Measurements from ENCODE around the gene ST6GALNAC1.

Gene ST6GALNAC1

DNA sequence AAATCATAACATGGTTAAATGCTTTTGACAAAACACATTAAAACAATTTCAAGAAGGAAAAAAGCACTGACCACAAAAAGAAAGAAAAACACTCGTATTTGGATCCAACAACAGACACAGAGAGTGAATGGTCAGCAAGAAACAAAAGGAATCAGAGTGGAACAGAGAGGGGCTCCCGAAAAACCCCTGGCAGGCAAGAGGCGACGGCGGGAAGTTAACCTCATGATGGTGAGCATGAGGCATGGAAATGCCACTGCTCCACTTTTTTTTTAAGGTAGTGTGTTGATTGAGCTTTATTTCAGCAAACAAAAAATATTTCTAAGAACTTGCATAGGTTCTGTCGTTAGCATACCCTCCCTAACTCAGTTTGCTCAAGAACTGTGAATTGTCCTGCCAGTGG is 32.1 kb upstream of the ST6GALNAC1 start:
- DNase-seq, result no peak

DNA sequence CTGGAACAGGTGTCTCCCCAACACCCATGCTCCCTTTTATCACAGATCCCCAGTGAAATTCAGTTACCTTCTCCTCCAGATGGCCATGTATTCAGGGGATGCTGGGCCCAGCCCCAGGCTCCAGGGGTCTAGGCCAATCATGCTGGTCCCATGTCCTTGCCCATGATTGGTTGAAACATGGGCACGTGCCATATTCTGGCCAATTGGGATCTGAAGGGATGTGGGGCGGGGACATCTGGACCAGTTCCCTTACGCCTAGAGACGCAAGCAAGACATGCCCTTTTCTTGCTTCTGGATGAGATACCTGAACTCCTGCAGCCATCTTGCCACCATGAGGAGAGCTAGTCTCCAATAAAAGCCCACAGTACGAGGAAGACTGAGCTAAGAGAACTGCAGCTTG is 31.0 kb upstream of the ST6GALNAC1 start:
- no peak for DNase-seq

GRCh38 chr17:76673729-76674128 is 30.2 kb upstream of the ST6GALNAC1 start:
- no peak for DNase-seq

DNA sequence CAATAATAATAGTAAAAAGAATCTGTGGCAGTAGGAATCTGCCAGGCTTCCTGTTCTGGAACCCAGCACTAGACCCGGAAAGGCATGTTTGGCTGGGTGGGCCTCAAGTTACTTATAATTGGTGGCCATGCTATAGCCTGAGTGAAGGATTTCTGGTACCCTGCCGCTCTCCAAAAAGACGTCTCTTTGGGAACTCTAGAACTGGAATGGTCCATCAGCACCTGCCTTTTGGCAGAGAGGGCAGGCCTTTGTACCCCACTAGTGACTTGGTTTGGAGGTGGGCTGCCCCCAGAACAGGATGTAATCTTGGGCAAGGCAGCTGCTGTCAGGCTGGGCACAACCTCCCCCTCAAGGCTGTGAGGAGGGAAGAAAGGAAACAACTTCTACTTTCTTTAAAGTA is 29.3 kb upstream of the ST6GALNAC1 start:
- no peak for DNase-seq

DNA sequence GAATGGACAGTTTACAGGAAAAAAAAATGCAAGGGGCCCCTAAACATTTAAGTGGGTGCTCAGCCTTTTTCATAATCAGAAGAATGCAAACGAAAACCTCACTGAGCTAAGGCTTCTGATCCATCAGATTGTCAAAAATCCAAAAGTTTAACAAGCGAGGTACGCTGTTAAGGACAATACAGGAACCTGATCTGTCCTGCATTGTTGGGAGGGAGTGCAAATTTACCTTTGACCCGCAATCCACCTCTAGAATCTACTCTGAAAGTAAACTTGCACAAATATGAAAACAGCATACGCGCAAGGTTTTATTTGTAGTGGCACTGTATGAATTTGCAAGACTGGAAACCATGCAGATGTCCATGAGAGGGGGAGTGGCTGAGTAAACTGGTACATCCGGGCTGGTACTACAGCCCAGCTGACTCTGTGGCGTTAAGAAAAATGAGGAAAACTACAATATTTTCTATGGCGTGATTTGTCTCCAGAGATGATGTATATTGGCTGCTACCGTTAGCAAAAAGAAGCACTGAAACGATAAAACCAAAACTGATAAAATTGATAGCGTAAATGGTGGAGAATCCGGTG is 28.8 kb upstream of the ST6GALNAC1 start:
- no peak for DNase-seq

DNA sequence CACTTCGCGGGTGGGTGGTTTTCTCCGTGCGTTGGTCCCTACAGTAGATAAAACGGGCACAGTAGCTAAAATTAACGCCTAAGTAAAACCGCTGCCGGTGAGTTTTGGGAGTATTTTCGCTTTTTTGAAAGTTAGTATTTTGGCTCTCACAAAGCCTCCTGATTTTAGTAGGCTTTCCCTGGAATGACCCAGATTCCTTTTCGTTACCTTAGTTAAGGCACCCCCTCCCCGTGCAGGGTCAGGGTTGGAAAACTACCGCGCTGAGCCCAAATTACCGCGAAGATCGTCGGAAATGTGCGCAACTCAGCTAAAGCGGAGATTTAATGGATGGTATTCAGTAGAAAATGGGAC is 28.3 kb upstream of the ST6GALNAC1 start:
- no peak for DNase-seq

DNA sequence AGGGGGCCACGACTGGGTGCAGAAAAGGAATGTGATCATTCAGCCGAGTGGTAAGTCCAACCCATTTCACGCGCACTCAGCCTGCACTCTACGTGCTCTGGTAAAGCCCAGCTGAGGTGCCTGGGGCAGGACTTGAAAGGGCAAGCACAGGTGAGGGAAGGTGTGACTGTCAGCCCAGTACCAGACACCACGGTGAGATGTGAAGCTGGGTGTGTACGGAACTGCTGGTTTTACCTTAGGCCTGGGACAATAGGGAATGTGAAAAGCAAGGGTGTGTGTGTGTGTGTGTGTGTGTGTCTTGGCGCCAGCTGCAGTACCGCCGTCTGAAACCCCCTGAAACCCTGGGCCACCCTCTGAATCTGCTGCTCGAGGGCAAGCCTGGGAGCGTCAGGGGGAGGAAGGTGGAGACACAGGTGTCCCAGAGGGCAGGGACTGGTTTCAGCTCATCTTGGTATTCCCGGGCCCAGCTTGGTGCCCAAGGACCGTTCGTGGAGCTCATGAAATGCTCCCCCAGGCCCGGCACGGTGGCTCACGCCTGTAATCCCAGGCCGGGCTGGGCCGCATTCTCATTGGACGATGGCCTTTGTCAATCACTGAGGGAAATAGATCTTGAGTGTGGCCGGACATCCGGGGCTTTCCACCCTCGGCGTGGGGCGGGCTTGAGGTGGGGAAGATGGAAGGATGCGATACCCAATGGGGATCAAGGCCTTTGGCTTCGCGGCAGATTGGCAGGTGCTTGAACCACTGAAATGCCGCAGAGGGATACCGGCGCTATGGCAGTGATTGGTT is 27.8 kb upstream of the ST6GALNAC1 start:
- DNase-seq, result peak; percentile 100

GRCh38 chr17:76670718-76671122 is 27.2 kb upstream of the ST6GALNAC1 start:
- DNase-seq, result no peak

DNA sequence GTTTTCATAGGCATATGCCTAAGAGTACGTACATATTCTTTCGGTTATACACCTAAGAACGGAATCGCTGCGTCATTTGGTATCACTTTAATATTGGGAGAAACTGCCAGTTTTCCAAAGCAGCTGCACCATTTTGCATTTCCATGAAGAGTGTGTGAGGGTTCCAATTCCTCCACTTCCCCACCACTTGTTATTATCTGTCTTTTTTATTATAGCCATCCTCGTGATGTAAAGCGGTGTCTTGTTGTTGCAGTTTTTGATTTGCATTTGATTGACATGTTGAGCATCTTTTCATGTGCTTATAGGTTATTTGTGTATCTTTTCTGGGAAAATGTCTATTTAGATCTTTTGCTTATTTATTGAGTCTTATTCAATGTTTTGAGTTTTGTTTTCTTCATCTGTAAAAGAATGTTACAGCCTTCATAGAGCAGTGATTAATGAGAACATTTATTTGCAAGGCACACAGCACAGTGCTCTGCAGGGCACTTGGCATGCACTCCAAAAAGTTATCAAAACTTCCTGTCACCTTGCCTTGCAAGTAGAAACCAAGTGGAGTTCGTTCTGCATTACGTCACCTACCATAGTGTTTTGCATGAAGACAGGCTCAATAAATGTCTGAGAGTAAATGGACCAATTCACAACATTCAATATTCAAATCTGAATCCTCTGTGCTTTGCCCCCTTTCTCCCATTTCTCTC is 26.6 kb upstream of the ST6GALNAC1 start:
- DNase-seq, result no peak

DNA sequence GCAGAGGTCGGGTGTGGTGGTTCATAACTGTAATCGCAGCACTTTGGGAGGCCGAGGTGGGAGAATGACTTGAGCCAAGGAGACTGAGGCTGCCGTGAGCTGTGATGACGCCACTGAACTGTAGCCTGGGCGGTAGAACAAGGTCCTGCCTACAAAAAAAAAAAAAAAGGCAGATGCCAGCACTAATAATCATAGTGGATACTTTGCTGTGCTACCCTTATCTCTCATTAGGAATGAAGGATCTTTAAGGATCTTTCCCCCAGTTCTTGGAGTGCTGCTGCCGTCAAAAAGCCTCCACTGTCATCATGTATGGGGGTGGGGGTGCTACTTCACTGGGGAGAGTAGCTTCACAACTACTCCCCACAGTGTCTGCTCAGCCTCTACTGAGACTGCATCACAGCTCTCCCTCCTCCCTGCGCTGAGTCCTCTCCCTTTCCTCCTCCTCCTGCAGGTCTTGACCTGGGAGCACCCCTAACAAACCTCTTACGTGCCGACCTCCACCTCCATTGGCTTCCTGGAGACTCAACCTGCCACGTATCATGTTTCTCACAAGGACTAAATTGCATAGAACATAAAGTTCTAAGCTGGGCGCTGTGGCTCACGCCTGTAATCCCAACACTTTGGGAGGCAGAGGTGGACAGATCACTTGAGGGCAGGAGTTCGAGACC is 24.4 kb upstream of the ST6GALNAC1 start:
- no peak for DNase-seq

DNA sequence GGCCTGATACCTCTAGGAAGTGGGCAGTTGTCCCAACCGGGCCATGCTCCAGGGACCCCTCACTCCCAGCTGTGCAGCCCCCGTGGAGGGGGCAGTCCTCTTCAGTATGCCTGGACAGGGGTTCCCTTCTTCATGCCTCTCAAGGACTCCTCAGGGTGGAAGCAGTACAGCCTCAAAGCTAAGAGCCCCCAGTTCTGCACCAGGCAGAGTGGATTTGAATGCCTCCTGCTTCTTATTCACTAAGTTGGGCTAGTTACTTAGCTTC is 23.9 kb upstream of the ST6GALNAC1 start:
- no peak for DNase-seq

- DNase-seq, result no peak
Observed at GRCh38 chr17:76660656-76661042, 17.1 kb upstream of the ST6GALNAC1 start.

- peak; percentile 25 for DNase-seq
Observed at GRCh38 chr17:76659928-76660655, 16.5 kb upstream of the ST6GALNAC1 start.

GRCh38 chr17:76658242-76658662 is 14.7 kb upstream of the ST6GALNAC1 start:
- DNase-seq, result no peak

GRCh38 chr17:76657505-76658241 is 14.1 kb upstream of the ST6GALNAC1 start:
- DNase-seq, result no peak

- no peak for DNase-seq
Observed at GRCh38 chr17:76654408-76654807, 10.9 kb upstream of the ST6GALNAC1 start.

DNA sequence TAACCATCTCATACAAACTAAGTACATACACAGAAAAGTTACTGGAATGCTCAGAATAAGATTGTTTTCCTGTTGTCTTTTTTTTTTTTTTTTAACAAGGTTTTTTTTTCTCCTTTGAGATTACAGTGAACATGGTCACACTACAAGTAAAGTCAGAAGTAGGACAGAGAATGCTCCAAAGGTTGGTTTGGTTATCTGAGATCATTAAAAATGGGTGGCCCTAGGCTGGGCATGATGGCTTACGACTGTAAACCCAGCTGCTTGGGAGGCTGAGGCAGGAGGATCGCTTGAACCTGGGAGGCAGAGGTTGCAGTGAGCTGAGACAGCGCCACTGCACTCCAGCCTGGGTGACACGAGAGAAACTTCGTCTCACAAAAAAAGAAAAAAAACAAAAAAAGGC is 6.9 kb upstream of the ST6GALNAC1 start:
- DNase-seq, result no peak

- DNase-seq, result no peak
Observed at GRCh38 chr17:76646712-76647111, 3.2 kb upstream of the ST6GALNAC1 start.

DNA sequence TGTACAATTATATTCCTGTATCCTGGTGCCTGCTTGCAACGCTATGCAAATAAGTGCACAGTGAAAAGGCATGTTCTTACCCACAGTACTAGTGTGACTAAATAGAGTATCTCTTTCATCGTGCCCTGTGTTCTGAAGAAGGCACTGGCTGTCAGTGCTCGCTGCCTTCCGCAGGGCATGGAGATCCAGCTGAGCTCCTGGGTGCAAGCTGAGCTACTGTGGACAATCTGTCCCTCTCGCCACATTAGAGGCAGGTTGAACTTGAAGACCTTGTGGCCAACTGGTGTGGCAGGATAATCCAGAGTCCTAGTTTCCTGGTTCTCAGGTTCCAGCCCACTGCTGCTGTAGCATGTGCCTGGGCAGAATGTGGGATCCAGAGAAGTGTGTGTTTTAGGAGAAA is 1.9 kb upstream of the ST6GALNAC1 start:
- no peak for DNase-seq

DNA sequence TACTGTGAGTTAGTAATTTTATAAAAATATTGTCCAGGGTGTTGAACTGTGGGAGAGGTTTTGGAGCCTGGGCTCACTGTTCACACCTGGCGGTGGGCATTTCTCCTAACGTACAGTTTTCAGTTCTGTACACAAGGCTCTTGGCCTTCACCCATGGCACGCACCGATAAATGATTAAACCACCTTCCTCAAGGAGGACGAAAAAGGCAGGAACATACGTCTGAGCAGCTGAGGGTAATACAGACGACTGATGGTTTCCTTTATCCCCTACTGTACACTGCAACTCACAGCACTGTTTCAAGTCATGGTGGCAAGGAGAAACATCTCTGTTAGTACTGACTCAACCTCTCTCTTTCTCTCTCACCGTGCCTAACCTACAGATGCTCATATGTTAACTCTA is 1.4 kb upstream of the ST6GALNAC1 start:
- no peak for DNase-seq

GRCh38 chr17:76642994-76643393 is 563 bp downstream of the ST6GALNAC1 start:
- no peak for DNase-seq

GRCh38 chr17:76642032-76642561 is 1.5 kb downstream of the ST6GALNAC1 start:
- DNase-seq, result no peak

All from HCEC 1CT (cell line).